ENCODE results near the gene CNTN4. TPM values are rescaled to one million over a fixed set of nuclear protein-coding genes. Genes with fewer than 3 reads are reported as not detected.

CNTN4 gene
- polyA plus RNA-seq, 2 donors = 0.51 to 0.54 TPM

DNA sequence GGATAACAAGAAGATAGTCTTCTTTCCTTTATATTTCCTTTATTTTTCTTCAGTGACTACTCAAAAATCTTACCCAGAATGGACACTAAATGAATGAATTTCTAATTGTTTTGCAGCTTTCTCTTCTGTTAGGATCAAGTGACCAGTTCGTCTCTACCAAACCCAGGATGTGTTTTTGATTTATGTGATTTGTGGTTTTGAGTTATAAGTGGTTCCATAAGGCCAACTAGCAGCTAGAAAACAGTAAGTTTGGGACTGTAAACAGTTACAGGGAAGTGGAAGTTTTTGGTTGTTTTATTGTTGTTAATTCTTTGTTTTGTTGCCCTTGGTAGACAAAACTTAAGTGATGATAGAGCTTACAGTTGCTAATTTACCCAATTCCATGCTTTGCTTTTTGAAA lies 555.0 kb downstream of the CNTN4 start:
- no peaks in the 10 kb centered on the region for H3K4me1 ChIP-seq (ENCODE audit: control insufficient read depth in 2 of 2, insufficient read depth in 2 of 2, low read length in 1 of 2)
- H3K9me3 ChIP-seq (ENCODE audit: control insufficient read depth in 2 of 2, insufficient read depth in 1 of 2, low read depth in 1 of 2, low read length in 1 of 2) = no peaks in the 10 kb centered on the region
- H3K36me3 ChIP-seq (ENCODE audit: control insufficient read depth in 2 of 2, insufficient read depth in 2 of 2, low read length in 1 of 2) = no peaks in the 10 kb centered on the region
- no peak overlapping the region for H3K4me3 ChIP-seq (ENCODE audit: low read depth in 1 of 2, low read length in 2 of 2)
- H3K27ac ChIP-seq (ENCODE audit: low read depth in 2 of 2, low read length in 1 of 2) = no peak overlapping the region
- no peaks in the 10 kb centered on the region for H3K27me3 ChIP-seq (ENCODE audit: control insufficient read depth in 1 of 2, insufficient read depth in 2 of 2, low read length in 2 of 2)
- WGBS, 2 donors = 51 to 69% methylated on average over 1 of the region's 1 CpG

DNA sequence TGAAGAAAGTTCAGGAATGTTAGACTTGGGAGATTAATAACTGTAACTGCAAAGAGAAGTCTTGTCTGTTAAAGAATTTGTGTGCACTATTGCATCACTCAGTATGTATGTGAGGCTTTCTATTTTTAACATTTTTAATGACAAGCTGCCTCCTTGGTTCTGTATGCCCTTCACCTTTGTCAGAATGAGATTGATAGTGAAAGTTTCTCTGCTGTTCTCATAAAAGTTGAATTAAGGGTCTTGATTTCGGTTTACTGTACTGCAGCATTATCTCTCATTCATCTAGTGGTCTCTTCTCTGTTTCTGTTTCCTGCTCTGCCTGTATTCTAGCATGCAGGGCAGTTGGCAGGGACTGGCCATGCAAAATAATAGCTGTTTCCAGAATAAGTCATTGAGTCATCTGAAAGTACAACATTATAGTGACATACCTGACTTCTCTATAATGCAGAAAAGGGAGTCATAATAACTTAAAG lies 556.6 kb downstream of the CNTN4 start:
- 22 to 37% methylated on average over 1 of the region's 1 CpG for WGBS, 2 donors
- Histone ChIP-seq H3K4me1 (ENCODE audit: control insufficient read depth in 2 of 2, insufficient read depth in 2 of 2, low read length in 1 of 2) (no peaks in the 10 kb centered on the region), H3K27me3 (ENCODE audit: control insufficient read depth in 1 of 2, insufficient read depth in 2 of 2, low read length in 2 of 2) (no peaks in the 10 kb centered on the region), H3K9me3 (ENCODE audit: control insufficient read depth in 2 of 2, insufficient read depth in 1 of 2, low read depth in 1 of 2, low read length in 1 of 2) (no peaks in the 10 kb centered on the region), H3K27ac (ENCODE audit: low read depth in 2 of 2, low read length in 1 of 2) (no peak overlapping the region), H3K36me3 (ENCODE audit: control insufficient read depth in 2 of 2, insufficient read depth in 2 of 2, low read length in 1 of 2) (no peaks in the 10 kb centered on the region), H3K4me3 (ENCODE audit: low read depth in 1 of 2, low read length in 2 of 2) (no peak overlapping the region)

DNA sequence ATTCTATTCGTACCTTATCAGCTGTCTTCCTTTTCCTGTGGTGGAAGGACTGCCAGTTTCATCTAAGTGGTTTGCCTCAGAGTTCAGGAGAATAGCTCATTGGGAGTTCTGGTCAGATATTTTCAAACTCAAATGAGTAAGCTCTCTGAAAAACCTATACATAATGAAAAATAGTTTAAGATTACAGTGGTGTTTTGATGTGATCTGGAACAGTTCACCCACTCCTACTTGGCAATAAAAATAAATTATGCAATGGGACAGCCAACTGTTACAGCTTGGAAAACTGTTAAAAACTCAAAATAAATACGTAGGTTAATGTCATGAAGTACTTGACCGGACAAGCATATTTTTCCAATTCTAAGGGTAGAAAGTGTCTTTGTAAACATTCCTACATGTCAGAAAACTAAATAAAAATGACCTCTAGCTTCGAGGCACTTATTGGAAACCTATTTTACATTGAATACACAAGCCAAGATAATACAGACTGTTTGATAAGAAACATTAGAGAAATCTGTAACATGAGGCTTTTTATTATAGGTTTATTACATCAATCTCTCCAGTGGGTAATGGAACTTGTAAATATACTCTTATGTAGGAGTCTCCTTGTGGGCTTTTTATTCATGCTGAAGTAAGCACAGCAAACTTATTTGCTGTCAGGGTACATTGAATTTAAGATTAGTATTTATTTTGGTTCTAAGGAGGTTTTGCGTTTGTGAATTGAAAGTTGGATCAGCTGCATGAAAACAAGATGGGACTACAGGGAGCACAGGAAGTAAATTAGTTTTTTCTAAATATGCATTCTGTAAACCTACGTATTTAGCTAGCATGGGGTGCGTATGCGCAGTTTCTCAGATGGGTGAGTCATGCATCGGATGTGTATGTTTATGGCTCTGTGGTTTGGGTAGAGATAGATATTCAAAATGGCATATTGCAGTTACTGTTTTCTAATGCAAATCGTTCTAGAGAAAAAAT lies 558.4 kb downstream of the CNTN4 start:
- H3K27ac ChIP-seq (ENCODE audit: low read depth in 2 of 2, low read length in 1 of 2) = no peak overlapping the region
- WGBS, 2 donors = 66 to 70% methylated on average over 10 of the region's 10 CpGs
- no peaks in the 10 kb centered on the region for H3K4me1 ChIP-seq (ENCODE audit: control insufficient read depth in 2 of 2, insufficient read depth in 2 of 2, low read length in 1 of 2)

DNA sequence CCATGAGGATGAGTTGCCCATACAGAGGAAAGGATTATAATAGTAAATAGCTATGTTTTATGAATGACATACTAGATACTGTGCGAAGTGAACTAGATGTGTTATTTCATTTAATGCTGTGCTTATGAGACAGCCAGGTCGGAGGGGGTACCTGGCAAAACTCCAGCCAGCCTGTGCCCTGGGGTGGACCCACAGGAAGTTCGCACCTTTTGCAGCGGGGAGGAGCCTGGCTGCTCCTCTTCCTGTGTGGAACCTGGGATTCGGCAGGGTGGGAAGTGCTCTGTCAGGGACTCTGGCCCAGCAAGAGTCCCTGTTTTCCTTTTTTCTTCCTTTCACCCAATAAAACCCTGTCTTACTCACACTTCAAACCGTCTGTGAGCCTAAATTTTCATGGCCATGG lies 559.3 kb downstream of the CNTN4 start:
- Histone ChIP-seq H3K27me3 (ENCODE audit: control insufficient read depth in 1 of 2, insufficient read depth in 2 of 2, low read length in 2 of 2) (no peaks in the 10 kb centered on the region), H3K27ac (ENCODE audit: low read depth in 2 of 2, low read length in 1 of 2) (no peak overlapping the region), H3K4me1 (ENCODE audit: control insufficient read depth in 2 of 2, insufficient read depth in 2 of 2, low read length in 1 of 2) (no peaks in the 10 kb centered on the region), H3K4me3 (ENCODE audit: low read depth in 1 of 2, low read length in 2 of 2) (no peak overlapping the region), H3K9me3 (ENCODE audit: control insufficient read depth in 2 of 2, insufficient read depth in 1 of 2, low read depth in 1 of 2, low read length in 1 of 2) (no peaks in the 10 kb centered on the region), H3K36me3 (ENCODE audit: control insufficient read depth in 2 of 2, insufficient read depth in 2 of 2, low read length in 1 of 2) (no peaks in the 10 kb centered on the region)
- WGBS, 2 donors = 82 to 85% methylated on average over 6 of the region's 6 CpGs

More for the DNA sequence above, 558.4 kb downstream of the CNTN4 start:
- Histone ChIP-seq H3K27me3 (ENCODE audit: control insufficient read depth in 1 of 2, insufficient read depth in 2 of 2, low read length in 2 of 2) (no peaks in the 10 kb centered on the region), H3K36me3 (ENCODE audit: control insufficient read depth in 2 of 2, insufficient read depth in 2 of 2, low read length in 1 of 2) (no peaks in the 10 kb centered on the region), H3K4me3 (ENCODE audit: low read depth in 1 of 2, low read length in 2 of 2) (no peak overlapping the region), H3K9me3 (ENCODE audit: control insufficient read depth in 2 of 2, insufficient read depth in 1 of 2, low read depth in 1 of 2, low read length in 1 of 2) (no peaks in the 10 kb centered on the region)

DNA sequence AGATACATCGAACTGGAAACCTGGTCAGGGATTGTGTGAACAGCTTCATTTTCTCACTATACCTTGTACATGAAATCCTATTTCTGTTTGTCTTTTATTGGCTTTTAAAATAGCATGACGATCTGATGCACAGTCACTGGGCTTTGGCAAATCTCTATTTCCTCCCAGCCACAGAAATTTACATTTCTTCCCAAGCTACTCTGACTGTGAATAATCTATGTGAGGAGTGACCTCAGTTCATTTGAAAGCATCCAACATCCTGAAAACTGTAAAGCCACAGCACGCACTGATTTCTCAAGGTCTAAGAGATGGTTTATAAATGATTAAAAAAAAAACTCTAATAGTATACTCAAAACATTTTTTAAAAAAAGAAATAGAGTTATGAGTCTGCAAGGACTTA lies 561.2 kb downstream of the CNTN4 start:
- WGBS, 2 donors = 59 to 67% methylated on average over 3 of the region's 3 CpGs
- Histone ChIP-seq H3K9me3 (ENCODE audit: control insufficient read depth in 2 of 2, insufficient read depth in 1 of 2, low read depth in 1 of 2, low read length in 1 of 2) (no peaks in the 10 kb centered on the region), H3K4me3 (ENCODE audit: low read depth in 1 of 2, low read length in 2 of 2) (no peak overlapping the region), H3K27ac (ENCODE audit: low read depth in 2 of 2, low read length in 1 of 2) (no peak overlapping the region), H3K4me1 (ENCODE audit: control insufficient read depth in 2 of 2, insufficient read depth in 2 of 2, low read length in 1 of 2) (no peaks in the 10 kb centered on the region), H3K36me3 (ENCODE audit: control insufficient read depth in 2 of 2, insufficient read depth in 2 of 2, low read length in 1 of 2) (no peaks in the 10 kb centered on the region), H3K27me3 (ENCODE audit: control insufficient read depth in 1 of 2, insufficient read depth in 2 of 2, low read length in 2 of 2) (no peaks in the 10 kb centered on the region)

DNA sequence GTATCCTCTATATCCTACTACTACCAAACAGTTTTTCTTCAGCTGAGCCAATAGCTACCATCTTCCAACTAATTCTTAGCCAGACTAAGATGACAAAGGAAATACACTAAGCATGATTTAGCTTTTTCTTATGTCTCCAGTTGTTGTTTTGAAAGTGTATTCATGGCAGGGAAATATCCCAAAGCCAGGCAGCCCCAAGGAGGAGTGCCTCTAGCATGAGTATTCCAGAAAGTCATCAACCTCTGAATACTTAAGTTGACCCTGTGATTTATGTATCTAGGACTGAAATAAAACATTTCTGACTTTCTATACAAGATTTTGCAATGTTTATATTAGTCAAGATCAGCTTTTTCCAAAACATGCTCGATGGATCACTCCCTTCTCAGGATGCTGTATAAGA lies 562.4 kb downstream of the CNTN4 start:
- no peaks in the 10 kb centered on the region for H3K4me1 ChIP-seq (ENCODE audit: control insufficient read depth in 2 of 2, insufficient read depth in 2 of 2, low read length in 1 of 2)
- H3K9me3 ChIP-seq (ENCODE audit: control insufficient read depth in 2 of 2, insufficient read depth in 1 of 2, low read depth in 1 of 2, low read length in 1 of 2) = no peaks in the 10 kb centered on the region
- WGBS, 2 donors = 66 to 81% methylated on average over 1 of the region's 1 CpG
- H3K4me3 ChIP-seq (ENCODE audit: low read depth in 1 of 2, low read length in 2 of 2) = no peak overlapping the region
- no peaks in the 10 kb centered on the region for H3K27me3 ChIP-seq (ENCODE audit: control insufficient read depth in 1 of 2, insufficient read depth in 2 of 2, low read length in 2 of 2)
- H3K27ac ChIP-seq (ENCODE audit: low read depth in 2 of 2, low read length in 1 of 2) = no peak overlapping the region
- H3K36me3 ChIP-seq (ENCODE audit: control insufficient read depth in 2 of 2, insufficient read depth in 2 of 2, low read length in 1 of 2) = no peaks in the 10 kb centered on the region

DNA sequence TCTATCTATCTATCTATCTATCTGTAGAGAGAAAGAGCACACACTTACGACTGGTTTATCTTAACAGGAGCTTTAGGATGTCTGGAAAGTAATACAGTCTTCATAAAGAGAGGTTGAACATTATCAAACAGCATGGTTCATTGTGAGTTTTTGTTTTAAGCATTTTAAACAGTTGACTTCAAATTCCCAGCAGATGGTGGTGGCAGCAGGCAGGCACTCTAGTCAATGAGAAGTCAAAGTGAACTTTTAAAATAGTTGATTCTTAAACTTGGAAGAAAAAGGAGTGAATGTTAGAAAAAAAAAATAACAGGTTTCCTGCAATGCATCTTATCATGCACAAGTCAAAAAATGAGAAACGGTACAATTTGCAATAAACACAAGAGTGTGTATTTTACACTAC lies 578.8 kb downstream of the CNTN4 start:
- peaks cover 0 to 2% of the 10 kb centered on the region in 2 donors for H3K36me3 ChIP-seq (ENCODE audit: control insufficient read depth in 2 of 2, insufficient read depth in 2 of 2, low read length in 1 of 2)
- H3K4me1 ChIP-seq (ENCODE audit: control insufficient read depth in 2 of 2, insufficient read depth in 2 of 2, low read length in 1 of 2) = no peaks in the 10 kb centered on the region
- 64% methylated on average over 2 of the region's 2 CpGs for WGBS, 2 donors
- H3K9me3 ChIP-seq (ENCODE audit: control insufficient read depth in 2 of 2, insufficient read depth in 1 of 2, low read depth in 1 of 2, low read length in 1 of 2) = no peaks in the 10 kb centered on the region
- H3K4me3 ChIP-seq (ENCODE audit: low read depth in 1 of 2, low read length in 2 of 2) = no peak overlapping the region
- no peaks in the 10 kb centered on the region for H3K27me3 ChIP-seq (ENCODE audit: control insufficient read depth in 1 of 2, insufficient read depth in 2 of 2, low read length in 2 of 2)
- H3K27ac ChIP-seq (ENCODE audit: low read depth in 2 of 2, low read length in 1 of 2) = no peak overlapping the region

DNA sequence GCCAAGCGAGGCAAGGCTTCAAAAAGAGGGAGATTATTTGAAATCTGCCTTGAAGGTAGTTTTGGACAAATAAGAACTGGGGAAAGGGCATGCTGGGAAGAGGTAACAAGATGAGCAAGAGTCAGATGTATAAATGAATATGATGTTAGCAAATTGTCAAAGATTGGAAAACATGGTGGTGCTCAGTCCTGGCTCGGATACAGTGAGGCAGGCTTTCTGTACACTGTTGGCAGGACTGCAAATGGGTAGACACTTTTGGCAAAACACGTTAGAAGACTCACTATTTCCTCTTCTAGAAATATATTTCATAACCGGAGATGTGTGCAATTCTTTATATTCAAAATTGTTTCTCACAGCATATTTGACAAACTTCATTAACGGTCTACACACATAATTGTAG lies 581.6 kb downstream of the CNTN4 start:
- no peaks in the 10 kb centered on the region for H3K4me1 ChIP-seq (ENCODE audit: control insufficient read depth in 2 of 2, insufficient read depth in 2 of 2, low read length in 1 of 2)
- H3K9me3 ChIP-seq (ENCODE audit: control insufficient read depth in 2 of 2, insufficient read depth in 1 of 2, low read depth in 1 of 2, low read length in 1 of 2) = no peaks in the 10 kb centered on the region
- 58 to 66% methylated on average over 5 of the region's 5 CpGs for WGBS, 2 donors

DNA sequence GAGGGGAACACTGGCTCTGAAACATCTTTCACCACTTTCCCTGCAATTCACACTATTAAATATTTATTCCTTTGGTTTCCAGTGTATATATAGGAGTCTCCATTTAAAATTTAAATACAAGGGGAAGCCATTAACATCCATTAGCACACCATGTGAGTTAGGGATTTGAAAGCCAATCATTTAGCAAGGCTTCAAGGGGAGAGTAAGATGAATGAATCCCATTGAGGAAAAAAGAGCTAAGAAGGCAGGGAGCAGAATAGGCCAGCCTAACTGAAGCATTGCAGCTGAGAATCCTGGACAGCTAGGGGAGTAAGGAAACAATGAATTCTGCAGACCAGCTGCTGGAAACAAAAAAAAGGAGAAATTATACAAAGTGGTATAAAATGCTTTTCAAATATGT lies 585.4 kb downstream of the CNTN4 start:
- no peak overlapping the region for H3K4me3 ChIP-seq (ENCODE audit: low read depth in 1 of 2, low read length in 2 of 2)
- H3K27ac ChIP-seq (ENCODE audit: low read depth in 2 of 2, low read length in 1 of 2) = no peak overlapping the region
- peaks cover 0 to 2% of the 10 kb centered on the region in 2 donors for H3K36me3 ChIP-seq (ENCODE audit: control insufficient read depth in 2 of 2, insufficient read depth in 2 of 2, low read length in 1 of 2)
- no peaks in the 10 kb centered on the region for H3K9me3 ChIP-seq (ENCODE audit: control insufficient read depth in 2 of 2, insufficient read depth in 1 of 2, low read depth in 1 of 2, low read length in 1 of 2)
- H3K4me1 ChIP-seq (ENCODE audit: control insufficient read depth in 2 of 2, insufficient read depth in 2 of 2, low read length in 1 of 2) = no peaks in the 10 kb centered on the region
- H3K27me3 ChIP-seq (ENCODE audit: control insufficient read depth in 1 of 2, insufficient read depth in 2 of 2, low read length in 2 of 2) = no peaks in the 10 kb centered on the region

More for the DNA sequence above, 581.6 kb downstream of the CNTN4 start:
- Histone ChIP-seq H3K27me3 (ENCODE audit: control insufficient read depth in 1 of 2, insufficient read depth in 2 of 2, low read length in 2 of 2) (no peaks in the 10 kb centered on the region), H3K4me3 (ENCODE audit: low read depth in 1 of 2, low read length in 2 of 2) (no peak overlapping the region), H3K27ac (ENCODE audit: low read depth in 2 of 2, low read length in 1 of 2) (no peak overlapping the region), H3K36me3 (ENCODE audit: control insufficient read depth in 2 of 2, insufficient read depth in 2 of 2, low read length in 1 of 2) (peaks cover 0 to 2% of the 10 kb centered on the region in 2 donors)
